Upper lobe of left lung (tissue), 6 donors: ENCODE measurements around the gene EAF1. TPM values are rescaled to one million over a fixed set of nuclear protein-coding genes. Genes with fewer than 3 reads are reported as not detected.

Experiments
- ATAC-seq, 2 donors: fragments of 200-7000 bp; cut with Tn5 transposase; one replicate each; pipeline ENCODE4 v1.9.1; 2022; ENCODE audit warnings: mild to moderate bottlenecking in 2 of 2, moderate library complexity in 2 of 2; ENCODE audit not compliant: low FRiP score in 2 of 2
- DNase-seq, 2 donors: peaks; one replicate each; pipeline ENCODE4 v3.0.0-alpha.2; 2019 to 2020
- H3K27ac ChIP-seq, 4 donors: fragments of 200-600 bp; sonication (generic); one replicate each; pipeline ENCODE4 v1.5.1; 2016 to 2019
- H3K27me3 ChIP-seq, 4 donors: fragments of 200-600 bp; sonication (generic); one replicate each; pipeline ENCODE4 v1.5.1; 2017 to 2019
- H3K36me3 ChIP-seq, 4 donors: fragments of 200-600 bp; sonication (generic); one replicate each; pipeline ENCODE4 v1.5.1; 2016 to 2019
- H3K4me1 ChIP-seq, 4 donors: fragments of 200-600 bp; sonication (generic); one replicate each; pipeline ENCODE4 v1.5.1; 2018 to 2019
- H3K4me3 ChIP-seq, 4 donors: fragments of 200-600 bp; sonication (generic); one replicate each; pipeline ENCODE4 v1.5.1; 2017 to 2019; ENCODE audit warnings: mild to moderate bottlenecking in 2 of 4, moderate library complexity in 1 of 4
- H3K9me3 ChIP-seq, 4 donors: fragments of 200-600 bp; sonication (generic); one replicate each; pipeline ENCODE4 v1.5.1; 2018 to 2019
- CTCF ChIP-seq, 6 experiments: fragments of 450-650 bp in 4 of 6; fragments of 200-600 bp in 2 of 6; sonication (generic) in 2 of 6; IDR thresholded peaks; one replicate each; pipeline ENCODE4 v1.5.1; 2016 to 2019; ENCODE audit warnings: antibody characterized with exemption in 6 of 6
- EP300 ChIP-seq, 4 donors: sonication (generic); formaldehyde crosslinking; IDR thresholded peaks; one replicate each; pipeline ENCODE4 v1.5.1; 2017; ENCODE audit warnings: antibody characterized with exemption in 4 of 4, control low read depth in 2 of 4
- POLR2A ChIP-seq, 4 donors: fragments of 450-650 bp; IDR thresholded peaks; one replicate each; pipeline ENCODE4 v1.5.1; 2016 to 2017; ENCODE audit warnings: antibody characterized with exemption in 4 of 4, mild to moderate bottlenecking in 2 of 4
- POLR2AphosphoS5 ChIP-seq, 2 donors: sonication (generic); formaldehyde crosslinking; IDR thresholded peaks; one replicate each; pipeline ENCODE4 v1.5.1; 2017; ENCODE audit warnings: antibody characterized with exemption in 2 of 2
- WGBS, 2 donors: methylation state at CpG; one replicate each; pipeline ENCODE4 v1.1.5; 2017 to 2018; 5-methylcytosine and 5-hydroxymethylcytosine counted together
- total RNA-seq, 6 donors: library from RNA; depleted of rRNA in 4 of 6; stranded (reverse); fragments of >200 nt in 4 of 6; gene quantifications; one replicate each; pipeline versions ENCODE4 v1.1.0 to v1.2.1, GENCODE V29; 2016 to 2021
- donor health status: DM: no; HTN: no; CAD: no; lungs with moderate emphysema.
- donor health status: DM: no; HTN: yes; CAD: no; lungs with severe emphysema.

EAF1 gene
- total RNA-seq, 6 donors from 2014 or later: 21.1 to 45.1 (median 31.7) TPM

- ATAC-seq (no peak), DNase-seq (peak in 1 of 2 donors; percentile 46)
- H3K4me1 ChIP-seq: peaks cover 0 to 6% (median 2%) of the 10 kb centered on the region in 4 donors
- H3K27me3 ChIP-seq: no peaks in the 10 kb centered on the region
- peak overlapping the region in 1 of 4 donors; percentile 30 for H3K27ac ChIP-seq
- no peak overlapping the region for H3K4me3 ChIP-seq
- H3K36me3 ChIP-seq: peaks cover 21 to 88% (median 69%) of the 10 kb centered on the region in 4 donors
- TF ChIP-seq CTCF (IDR thresholded peaks at IDR 0.05) (no peak), POLR2A (IDR thresholded peaks at IDR 0.05) (no peak), EP300 (IDR thresholded peaks at IDR 0.05) (no peak), POLR2AphosphoS5 (IDR thresholded peaks at IDR 0.05) (no peak)
- H3K9me3 ChIP-seq: no peaks in the 10 kb centered on the region
Measured at GRCh38 chr3:15439476-15439875, 12.1 kb downstream of the EAF1 start.

DNA sequence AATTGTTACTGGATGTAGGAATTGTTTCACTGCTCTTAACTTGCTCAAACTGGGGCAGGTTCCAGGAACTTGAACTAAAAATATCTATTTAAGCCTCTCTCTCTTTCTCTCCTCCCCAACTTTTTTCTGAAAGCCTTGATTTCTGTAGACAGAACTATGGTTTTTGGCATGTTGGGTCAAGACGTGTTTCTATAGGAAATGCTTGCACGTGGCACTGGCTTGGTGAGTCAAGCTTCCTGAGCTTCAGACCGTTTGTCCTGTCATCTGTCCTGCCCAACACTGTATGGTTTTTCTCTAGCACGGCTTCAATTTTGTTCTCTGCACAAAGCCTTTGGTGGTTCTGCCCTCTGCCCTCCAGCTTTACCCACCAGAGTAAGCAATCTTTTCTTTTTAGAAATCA is 13.5 kb downstream of the EAF1 start:
- Histone ChIP-seq H3K27ac (no peak overlapping the region), H3K36me3 (peaks cover 13 to 74% (median 54%) of the 10 kb centered on the region in 4 donors), H3K9me3 (no peaks in the 10 kb centered on the region), H3K27me3 (no peaks in the 10 kb centered on the region), H3K4me1 (peaks cover 0 to 6% (median 2%) of the 10 kb centered on the region in 4 donors), H3K4me3 (no peak overlapping the region)
- DNase-seq: peak in 1 of 2 donors; percentile 40
- no peak for ATAC-seq
- TF ChIP-seq EP300 (IDR thresholded peaks at IDR 0.05) (no peak), POLR2A (IDR thresholded peaks at IDR 0.05) (no peak), POLR2AphosphoS5 (IDR thresholded peaks at IDR 0.05) (no peak), CTCF (IDR thresholded peaks at IDR 0.05) (no peak)
- WGBS, 2 donors: 57 to 58% methylated on average over 4 of the region's 4 CpGs

DNA sequence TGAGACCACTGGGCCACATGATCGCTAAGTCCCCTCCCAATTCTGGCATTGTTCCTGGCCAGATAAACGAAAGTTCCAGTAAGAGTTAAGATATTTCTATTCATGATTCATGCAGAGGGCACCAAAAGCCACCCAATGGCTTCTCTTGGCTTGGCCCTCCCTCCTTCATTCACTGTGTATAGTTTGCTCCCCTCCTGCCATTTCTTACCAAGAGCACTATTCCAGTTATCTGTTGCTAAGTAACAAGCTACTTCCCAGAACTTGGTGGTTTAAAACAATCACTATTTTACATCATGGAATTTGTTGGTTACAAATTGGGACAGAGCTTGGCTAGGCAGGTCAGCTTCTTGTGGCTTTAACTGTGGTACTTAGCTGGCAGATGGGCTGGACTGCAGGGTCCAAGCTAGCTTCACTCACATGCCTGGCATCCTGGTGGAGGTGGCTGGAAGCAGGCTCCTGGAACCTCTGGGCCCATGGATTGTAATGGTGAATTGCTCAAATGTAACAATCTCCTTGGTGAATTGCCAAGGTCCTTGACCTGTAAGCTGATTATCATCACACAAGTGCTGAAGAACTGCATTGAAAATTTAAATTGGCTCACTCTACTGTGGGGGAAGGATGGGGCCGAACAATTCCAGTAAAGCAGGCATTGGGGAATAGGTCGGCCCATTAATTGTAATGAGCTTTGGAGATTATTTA is 16.6 kb downstream of the EAF1 start:
- DNase-seq (no peak), ATAC-seq (no peak)

GRCh38 chr3:15449489-15450224 is 22.3 kb downstream of the EAF1 start:
- DNase-seq: no peak
- Histone ChIP-seq H3K9me3 (no peaks in the 10 kb centered on the region), H3K36me3 (no peaks in the 10 kb centered on the region), H3K4me3 (no peak overlapping the region), H3K27me3 (no peaks in the 10 kb centered on the region), H3K27ac (no peak overlapping the region), H3K4me1 (no peaks in the 10 kb centered on the region)
- no peak for ATAC-seq
- WGBS, 2 donors: 82 to 93% methylated on average over 3 of the region's 3 CpGs
- no peak for TF ChIP-seq POLR2A (IDR thresholded peaks at IDR 0.05)
- no peak for TF ChIP-seq EP300 (IDR thresholded peaks at IDR 0.05)
- TF ChIP-seq POLR2AphosphoS5 (IDR thresholded peaks at IDR 0.05): no peak
- no peak for TF ChIP-seq CTCF (IDR thresholded peaks at IDR 0.05)

More for the DNA sequence above, 16.6 kb downstream of the EAF1 start:
- TF ChIP-seq EP300 (IDR thresholded peaks at IDR 0.05): no peak
- no peak for TF ChIP-seq POLR2AphosphoS5 (IDR thresholded peaks at IDR 0.05)
- TF ChIP-seq POLR2A (IDR thresholded peaks at IDR 0.05): no peak
- no peak for TF ChIP-seq CTCF (IDR thresholded peaks at IDR 0.05)
- Histone ChIP-seq H3K4me3 (no peak overlapping the region), H3K9me3 (no peaks in the 10 kb centered on the region), H3K4me1 (peaks cover 0 to 6% (median 2%) of the 10 kb centered on the region in 4 donors), H3K27me3 (no peaks in the 10 kb centered on the region), H3K36me3 (peaks cover 0 to 43% (median 26%) of the 10 kb centered on the region in 4 donors), H3K27ac (no peak overlapping the region)
- 82 to 88% methylated on average over 4 of the region's 4 CpGs for WGBS, 2 donors
